GM12801 (cell line): ENCODE measurements around the gene BMX.

ENCODE experiments used
- CTCF ChIP-seq: IDR thresholded peaks from one replicate; pipeline ENCODE4 v1.5.1; 2011; ENCODE audit warnings: control low read depth; ENCODE audit not compliant: insufficient read length; ENCODE audit errors: extremely low read depth

The BMX gene

DNA sequence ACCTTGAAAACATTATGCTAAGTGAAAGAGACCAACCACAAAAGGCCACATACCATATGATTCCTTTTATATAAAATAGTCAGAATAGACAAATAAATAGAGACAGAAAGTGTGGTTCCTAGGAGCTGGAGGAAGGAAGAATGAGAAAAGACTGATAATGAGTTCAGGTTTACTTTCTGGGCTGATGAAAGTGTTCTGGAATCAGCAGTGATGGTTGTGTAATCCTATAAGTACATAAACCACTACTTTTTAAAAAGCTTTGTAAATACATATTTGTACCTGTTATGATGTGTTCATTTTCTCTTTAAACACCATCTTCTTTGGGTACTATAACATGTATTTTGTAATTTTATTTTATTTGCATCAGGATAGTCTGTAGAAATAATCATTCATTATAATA lies 28.1 kb upstream of the BMX start:
- no peak for TF ChIP-seq CTCF

DNA sequence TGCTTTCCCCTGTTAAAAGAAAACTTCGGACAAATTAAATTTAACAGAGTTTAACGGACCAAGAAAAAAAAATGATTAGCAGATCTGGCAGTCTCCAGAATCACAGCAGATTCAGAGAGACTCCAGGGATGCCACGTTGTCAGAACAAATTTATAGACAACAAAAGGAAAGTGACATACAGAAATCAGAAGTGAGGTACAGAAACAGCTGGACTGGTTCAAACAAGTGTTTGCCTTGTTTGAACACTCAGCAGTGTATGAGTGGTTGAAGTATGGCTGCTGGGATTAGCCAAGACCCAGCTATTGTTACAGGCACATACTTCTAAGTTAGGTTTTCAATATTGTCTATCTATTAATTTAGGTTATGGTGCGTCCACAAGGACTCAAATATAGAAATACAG lies 26.6 kb upstream of the BMX start:
- TF ChIP-seq CTCF, result no peak

DNA sequence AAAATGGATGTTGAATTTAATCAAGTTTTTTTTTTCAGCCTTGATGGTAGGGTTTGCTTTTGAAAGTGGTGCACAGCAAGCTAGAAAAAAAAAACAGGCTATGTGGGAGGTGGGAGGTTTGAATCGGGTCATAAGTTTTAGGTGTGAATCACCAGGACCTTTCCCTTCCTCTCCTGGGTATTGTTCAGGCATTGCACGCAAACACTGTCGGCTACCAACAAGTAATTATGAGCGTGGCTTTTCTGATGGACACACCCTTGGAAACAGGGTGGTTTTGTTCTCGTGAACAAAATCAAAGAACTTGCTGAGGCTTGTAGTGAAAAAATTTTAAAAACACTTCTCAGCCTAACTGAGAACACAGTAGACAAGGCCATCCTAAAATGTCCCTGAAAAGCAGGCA lies 25.6 kb upstream of the BMX start:
- TF ChIP-seq CTCF, result no peak

GRCh38 chrX:15475486-15475885 lies 25.1 kb upstream of the BMX start:
- no peak for TF ChIP-seq CTCF

DNA sequence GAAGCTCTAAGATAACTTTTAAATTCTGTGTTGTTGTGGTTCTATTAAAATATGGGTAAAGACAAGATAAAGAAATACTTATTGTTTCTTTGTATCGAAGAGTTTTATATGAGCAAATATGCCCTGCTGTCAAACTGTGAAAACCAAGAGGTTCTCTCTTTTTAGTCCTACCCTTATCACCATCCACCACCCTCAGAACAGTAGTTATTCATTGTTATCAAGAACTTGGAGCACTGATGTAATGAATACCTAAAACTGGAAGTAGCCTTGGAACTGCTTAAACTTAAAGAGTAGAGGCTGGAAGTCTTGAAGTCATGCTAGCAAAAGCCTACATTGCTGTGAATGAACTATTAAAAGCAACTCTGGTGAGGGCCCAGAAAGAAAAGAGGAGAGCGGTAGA lies 16.7 kb upstream of the BMX start:
- TF ChIP-seq CTCF, result no peak

DNA sequence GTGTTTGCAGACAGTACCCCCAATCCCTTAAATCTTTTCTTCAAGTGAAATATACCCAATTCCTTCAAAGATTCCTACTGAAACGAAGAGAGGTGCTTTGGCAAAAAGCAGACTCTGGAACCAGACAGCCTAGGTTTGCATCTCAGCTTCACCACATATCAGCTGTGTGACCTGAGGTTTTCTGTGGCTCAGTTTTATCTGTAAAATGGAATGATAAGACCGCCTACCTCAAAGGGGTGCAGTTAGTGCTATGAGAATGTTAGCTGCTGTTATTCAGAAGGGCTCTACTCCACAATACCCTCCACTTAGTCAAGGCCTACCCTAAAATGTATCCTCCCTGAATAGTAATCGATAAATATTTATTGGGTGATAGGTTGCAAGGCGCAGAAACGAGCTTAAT lies 8.1 kb upstream of the BMX start:
- TF ChIP-seq CTCF, result no peak

GRCh38 chrX:15493118-15493962 lies 7.3 kb upstream of the BMX start, which contains the start of gene PIR:
PIR (minus strand) TSS chrX:15493333; CDS start chrX:15491257, 2,076 bp downstream.
- no peak for TF ChIP-seq CTCF
